Neural progenitor cell (in vitro differentiated cells): Measurements from ENCODE around the gene BCAS4.

Source experiments
- EZH2 ChIP-seq: fragments of 200-600 bp; sonication (generic); IDR thresholded peaks from 2 replicates; pipeline ENCODE4 v1.6.1; 2017; ENCODE audit warnings: antibody characterized with exemption, mild to moderate bottlenecking, moderate library complexity
- EZH2phosphoT487 ChIP-seq: fragments of 200-600 bp; sonication (generic); IDR thresholded peaks from 2 replicates; pipeline ENCODE4 v1.6.1; 2017; ENCODE audit warnings: antibody characterized with exemption
- TF ChIP-seq, protein P1 (sequence below): fragments of 200-600 bp; sonication (generic); IDR thresholded peaks from 2 replicates; pipeline ENCODE4 v1.5.1; 2017; ENCODE audit warnings: antibody characterized with exemption, mild to moderate bottlenecking

DNA sequence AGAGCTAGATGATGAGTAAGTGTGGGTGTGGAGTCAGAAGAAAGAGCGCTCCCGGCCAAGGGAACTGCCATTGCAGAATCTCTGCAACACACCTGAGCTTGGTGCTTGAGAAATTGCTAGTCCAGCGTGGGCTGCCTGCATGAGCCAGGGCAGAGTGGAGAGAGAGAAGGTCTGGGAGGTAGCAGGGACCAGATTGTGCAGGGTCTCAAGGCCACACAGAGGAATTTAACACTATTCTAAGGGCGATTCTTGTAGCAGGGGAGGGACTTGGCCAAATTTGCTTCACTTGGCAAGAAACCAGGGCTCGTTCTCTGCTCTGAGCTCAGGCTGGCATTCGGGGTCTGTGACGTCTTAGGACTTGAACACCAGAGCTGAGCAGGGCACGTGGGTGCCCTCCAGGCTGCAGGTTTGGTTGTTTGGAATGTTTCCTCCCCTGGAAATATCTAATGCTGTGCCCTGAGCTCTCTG is 53.5 kb downstream of the BCAS4 start:
- TF ChIP-seq, protein P1, sequence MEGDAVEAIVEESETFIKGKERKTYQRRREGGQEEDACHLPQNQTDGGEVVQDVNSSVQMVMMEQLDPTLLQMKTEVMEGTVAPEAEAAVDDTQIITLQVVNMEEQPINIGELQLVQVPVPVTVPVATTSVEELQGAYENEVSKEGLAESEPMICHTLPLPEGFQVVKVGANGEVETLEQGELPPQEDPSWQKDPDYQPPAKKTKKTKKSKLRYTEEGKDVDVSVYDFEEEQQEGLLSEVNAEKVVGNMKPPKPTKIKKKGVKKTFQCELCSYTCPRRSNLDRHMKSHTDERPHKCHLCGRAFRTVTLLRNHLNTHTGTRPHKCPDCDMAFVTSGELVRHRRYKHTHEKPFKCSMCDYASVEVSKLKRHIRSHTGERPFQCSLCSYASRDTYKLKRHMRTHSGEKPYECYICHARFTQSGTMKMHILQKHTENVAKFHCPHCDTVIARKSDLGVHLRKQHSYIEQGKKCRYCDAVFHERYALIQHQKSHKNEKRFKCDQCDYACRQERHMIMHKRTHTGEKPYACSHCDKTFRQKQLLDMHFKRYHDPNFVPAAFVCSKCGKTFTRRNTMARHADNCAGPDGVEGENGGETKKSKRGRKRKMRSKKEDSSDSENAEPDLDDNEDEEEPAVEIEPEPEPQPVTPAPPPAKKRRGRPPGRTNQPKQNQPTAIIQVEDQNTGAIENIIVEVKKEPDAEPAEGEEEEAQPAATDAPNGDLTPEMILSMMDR, result no peak
- TF ChIP-seq EZH2 (no peak), EZH2phosphoT487 (no peak)
